Measurements from ENCODE around the gene OPCML.

Gene OPCML

DNA sequence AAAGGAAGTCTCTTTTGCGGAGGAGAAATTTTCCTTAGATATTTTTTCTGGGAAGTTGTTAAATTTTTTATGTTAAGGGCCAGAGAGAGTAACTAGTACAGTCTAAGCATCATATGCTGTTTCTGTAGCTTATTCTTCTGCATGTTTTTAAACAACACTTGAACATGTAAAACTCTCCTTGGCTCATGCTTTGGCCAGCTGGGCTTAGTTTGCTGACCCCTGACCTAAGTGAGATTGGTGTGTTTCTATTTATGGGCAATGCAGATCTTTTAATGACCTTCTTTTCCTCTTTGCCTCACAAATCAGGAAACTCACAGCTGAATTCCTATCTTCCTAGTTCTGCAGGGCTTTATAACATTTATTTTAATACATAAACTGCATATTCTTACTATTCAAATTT lies 942.5 kb downstream of the OPCML start:
- no peak overlapping the region for H3K27ac ChIP-seq (replicated peaks)
- DNase-seq (ENCODE audit: low read depth in 1 of 2, low spot score in 1 of 2), result no peak
- TF ChIP-seq POLR2AphosphoS5 (IDR thresholded peaks at IDR 0.05; ENCODE audit: low read depth) (no peak), GABPA (IDR thresholded peaks at IDR 0.05; ENCODE audit: low read depth) (no peak), SPI1 (IDR thresholded peaks at IDR 0.05; ENCODE audit: borderline replicate concordance, low read depth) (no peak)
- TF ChIP-seq, protein P1, sequence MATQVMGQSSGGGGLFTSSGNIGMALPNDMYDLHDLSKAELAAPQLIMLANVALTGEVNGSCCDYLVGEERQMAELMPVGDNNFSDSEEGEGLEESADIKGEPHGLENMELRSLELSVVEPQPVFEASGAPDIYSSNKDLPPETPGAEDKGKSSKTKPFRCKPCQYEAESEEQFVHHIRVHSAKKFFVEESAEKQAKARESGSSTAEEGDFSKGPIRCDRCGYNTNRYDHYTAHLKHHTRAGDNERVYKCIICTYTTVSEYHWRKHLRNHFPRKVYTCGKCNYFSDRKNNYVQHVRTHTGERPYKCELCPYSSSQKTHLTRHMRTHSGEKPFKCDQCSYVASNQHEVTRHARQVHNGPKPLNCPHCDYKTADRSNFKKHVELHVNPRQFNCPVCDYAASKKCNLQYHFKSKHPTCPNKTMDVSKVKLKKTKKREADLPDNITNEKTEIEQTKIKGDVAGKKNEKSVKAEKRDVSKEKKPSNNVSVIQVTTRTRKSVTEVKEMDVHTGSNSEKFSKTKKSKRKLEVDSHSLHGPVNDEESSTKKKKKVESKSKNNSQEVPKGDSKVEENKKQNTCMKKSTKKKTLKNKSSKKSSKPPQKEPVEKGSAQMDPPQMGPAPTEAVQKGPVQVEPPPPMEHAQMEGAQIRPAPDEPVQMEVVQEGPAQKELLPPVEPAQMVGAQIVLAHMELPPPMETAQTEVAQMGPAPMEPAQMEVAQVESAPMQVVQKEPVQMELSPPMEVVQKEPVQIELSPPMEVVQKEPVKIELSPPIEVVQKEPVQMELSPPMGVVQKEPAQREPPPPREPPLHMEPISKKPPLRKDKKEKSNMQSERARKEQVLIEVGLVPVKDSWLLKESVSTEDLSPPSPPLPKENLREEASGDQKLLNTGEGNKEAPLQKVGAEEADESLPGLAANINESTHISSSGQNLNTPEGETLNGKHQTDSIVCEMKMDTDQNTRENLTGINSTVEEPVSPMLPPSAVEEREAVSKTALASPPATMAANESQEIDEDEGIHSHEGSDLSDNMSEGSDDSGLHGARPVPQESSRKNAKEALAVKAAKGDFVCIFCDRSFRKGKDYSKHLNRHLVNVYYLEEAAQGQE (IDR thresholded peaks at IDR 0.05; ENCODE audit: insufficient replicate concordance, low read depth), result no peak
- TF ChIP-seq, protein P2, sequence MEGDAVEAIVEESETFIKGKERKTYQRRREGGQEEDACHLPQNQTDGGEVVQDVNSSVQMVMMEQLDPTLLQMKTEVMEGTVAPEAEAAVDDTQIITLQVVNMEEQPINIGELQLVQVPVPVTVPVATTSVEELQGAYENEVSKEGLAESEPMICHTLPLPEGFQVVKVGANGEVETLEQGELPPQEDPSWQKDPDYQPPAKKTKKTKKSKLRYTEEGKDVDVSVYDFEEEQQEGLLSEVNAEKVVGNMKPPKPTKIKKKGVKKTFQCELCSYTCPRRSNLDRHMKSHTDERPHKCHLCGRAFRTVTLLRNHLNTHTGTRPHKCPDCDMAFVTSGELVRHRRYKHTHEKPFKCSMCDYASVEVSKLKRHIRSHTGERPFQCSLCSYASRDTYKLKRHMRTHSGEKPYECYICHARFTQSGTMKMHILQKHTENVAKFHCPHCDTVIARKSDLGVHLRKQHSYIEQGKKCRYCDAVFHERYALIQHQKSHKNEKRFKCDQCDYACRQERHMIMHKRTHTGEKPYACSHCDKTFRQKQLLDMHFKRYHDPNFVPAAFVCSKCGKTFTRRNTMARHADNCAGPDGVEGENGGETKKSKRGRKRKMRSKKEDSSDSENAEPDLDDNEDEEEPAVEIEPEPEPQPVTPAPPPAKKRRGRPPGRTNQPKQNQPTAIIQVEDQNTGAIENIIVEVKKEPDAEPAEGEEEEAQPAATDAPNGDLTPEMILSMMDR (IDR thresholded peaks at IDR 0.05; ENCODE audit: insufficient read depth, low read length), result no peak
- no peaks in the 10 kb centered on the region for H3K27me3 ChIP-seq (ENCODE audit: insufficient read depth, poor library complexity, severe bottlenecking)
- H3K4me3 ChIP-seq (replicated peaks; ENCODE audit: insufficient read depth, low read length), result no peak overlapping the region

DNA sequence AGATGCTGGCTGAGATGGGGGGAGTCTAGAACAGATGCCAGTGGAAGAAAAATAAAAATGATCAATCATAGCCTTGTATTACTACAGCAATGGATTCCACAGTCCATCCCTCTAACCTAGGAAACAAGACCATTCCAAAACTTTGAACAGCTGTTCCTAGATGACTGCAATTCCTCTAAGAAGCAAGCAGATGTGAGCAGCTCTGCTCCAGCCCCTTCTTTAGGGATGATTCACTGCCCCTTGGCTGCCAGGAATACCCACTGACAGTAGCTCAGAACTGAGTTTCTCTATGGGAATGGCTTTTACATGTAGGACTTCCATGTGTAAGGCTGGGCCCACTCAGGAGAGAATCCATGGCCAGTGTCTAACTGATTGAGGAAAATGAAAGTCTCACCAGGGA lies 943.9 kb downstream of the OPCML start:
- no peak for DNase-seq (ENCODE audit: low read depth in 1 of 2, low spot score in 1 of 2)
- Histone ChIP-seq H3K27me3 (ENCODE audit: insufficient read depth, poor library complexity, severe bottlenecking) (no peaks in the 10 kb centered on the region), H3K4me3 (replicated peaks; ENCODE audit: insufficient read depth, low read length) (no peak overlapping the region), H3K27ac (replicated peaks) (no peak overlapping the region)
- TF ChIP-seq POLR2AphosphoS5 (IDR thresholded peaks at IDR 0.05; ENCODE audit: low read depth) (no peak), SPI1 (IDR thresholded peaks at IDR 0.05; ENCODE audit: borderline replicate concordance, low read depth) (no peak), GABPA (IDR thresholded peaks at IDR 0.05; ENCODE audit: low read depth) (no peak)
- TF ChIP-seq, protein P2 (IDR thresholded peaks at IDR 0.05; ENCODE audit: insufficient read depth, low read length), result no peak
- TF ChIP-seq, protein P1 (IDR thresholded peaks at IDR 0.05; ENCODE audit: insufficient replicate concordance, low read depth), result no peak

DNA sequence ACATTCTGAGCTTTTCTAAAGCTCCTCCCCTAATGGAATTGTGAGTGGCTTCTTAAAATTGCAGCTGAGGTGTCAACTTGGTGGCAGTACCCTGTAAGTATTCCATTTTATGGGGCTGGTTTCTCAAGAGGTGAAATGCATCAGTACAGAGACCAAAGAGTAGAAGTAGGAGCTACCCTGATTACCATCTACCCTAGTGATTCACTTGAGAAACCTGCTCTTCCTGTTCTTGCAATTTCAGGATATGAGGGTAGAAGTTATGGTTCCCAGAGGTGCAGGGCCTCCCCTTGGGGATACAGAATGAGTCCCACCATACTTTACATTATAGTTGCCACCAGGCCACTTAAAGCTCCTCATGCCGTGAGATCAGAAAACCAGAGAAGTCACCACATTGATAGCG lies 944.6 kb downstream of the OPCML start:
- TF ChIP-seq POLR2AphosphoS5 (IDR thresholded peaks at IDR 0.05; ENCODE audit: low read depth) (no peak), SPI1 (IDR thresholded peaks at IDR 0.05; ENCODE audit: borderline replicate concordance, low read depth) (no peak), GABPA (IDR thresholded peaks at IDR 0.05; ENCODE audit: low read depth) (no peak)
- Histone ChIP-seq H3K27ac (replicated peaks) (no peak overlapping the region), H3K4me3 (replicated peaks; ENCODE audit: insufficient read depth, low read length) (no peak overlapping the region), H3K27me3 (ENCODE audit: insufficient read depth, poor library complexity, severe bottlenecking) (no peaks in the 10 kb centered on the region)
- DNase-seq (ENCODE audit: low read depth in 1 of 2, low spot score in 1 of 2), result no peak

DNA sequence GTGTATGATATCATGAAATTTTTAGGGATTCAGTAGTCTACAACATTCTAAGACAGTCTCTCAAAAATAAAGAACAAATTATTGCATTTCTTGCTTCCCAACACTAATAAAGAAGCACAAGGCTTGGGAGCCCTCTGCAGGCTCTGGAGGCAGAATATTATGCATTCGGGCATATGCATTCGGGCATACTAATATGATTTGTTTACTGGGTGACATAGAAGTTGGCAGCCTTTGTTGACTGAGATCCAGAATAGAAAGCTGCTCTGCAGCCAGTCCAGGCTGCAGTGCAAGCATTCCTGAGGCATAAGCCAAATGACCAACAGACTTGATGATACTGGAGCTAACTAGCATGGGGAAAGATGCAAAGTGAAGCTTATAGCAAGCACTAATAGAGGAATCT lies 945.5 kb downstream of the OPCML start:
- no peak for DNase-seq (ENCODE audit: low read depth in 1 of 2, low spot score in 1 of 2)
- H3K27me3 ChIP-seq (ENCODE audit: insufficient read depth, poor library complexity, severe bottlenecking), result no peaks in the 10 kb centered on the region
- TF ChIP-seq, protein P2 (IDR thresholded peaks at IDR 0.05; ENCODE audit: insufficient read depth, low read length), result no peak
- H3K27ac ChIP-seq (replicated peaks), result no peak overlapping the region
- no peak overlapping the region for H3K4me3 ChIP-seq (replicated peaks; ENCODE audit: insufficient read depth, low read length)

All from HL-60 (cell line).